OCI-LY7 (cell line): ENCODE measurements around the gene RAB11FIP5. TPM values are rescaled to one million over a fixed set of nuclear protein-coding genes. Genes with fewer than 3 reads are reported as not detected.

Experiments used
- BruUV-seq: library from RNA; stranded (reverse); fragments of 400-500 nt; replicated peaks from 2 replicates; lab custom pipeline; 2021; lab: Mats Ljungman, UMichigan
- CTCF ChIA-PET: fragments of 300-600 bp; sonication (Branson Sonifier 250); formaldehyde crosslinking; loops from one replicate; lab custom pipeline; 2022; ENCODE audit warnings: antibody characterized with exemption; ENCODE audit not compliant: unreplicated experiment; lab: Charles Lee
- POLR2A ChIA-PET: fragments of 300-600 bp; sonication (Branson Sonifier 250); formaldehyde crosslinking; loops from one replicate; lab custom pipeline; 2022; ENCODE audit warnings: antibody characterized with exemption; lab: Charles Lee
- DNase-seq: peaks from one replicate; pipeline ENCODE4 v3.0.0-alpha.2; 2015; ENCODE audit warnings: low spot score
- H2AFZ ChIP-seq: fragments of 200-600 bp; sonication (generic), shearing (Covaris generic); 2 replicates; pipeline ENCODE4 v1.6.1; 2014; ENCODE audit warnings: mild to moderate bottlenecking, antibody characterized with exemption, low read length, moderate library complexity
- H3K27ac ChIP-seq: fragments of 200-600 bp; sonication (generic); 2 replicates; pipeline ENCODE4 v1.5.1; 2014; ENCODE audit warnings: mixed run types, low read depth, mild to moderate bottlenecking, moderate library complexity, low read length, inconsistent platforms; ENCODE audit not compliant: poor library complexity, severe bottlenecking
- H3K36me3 ChIP-seq: fragments of 200-600 bp; sonication (generic); 2 replicates; pipeline ENCODE4 v1.6.1; 2014; ENCODE audit warnings: mild to moderate bottlenecking, antibody characterized with exemption, low read length, moderate library complexity, mixed read lengths; ENCODE audit not compliant: insufficient read depth
- H3K4me1 ChIP-seq: fragments of 200-600 bp; sonication (generic); 2 replicates; pipeline ENCODE4 v1.5.1; 2014; ENCODE audit warnings: mild to moderate bottlenecking, low read length; ENCODE audit not compliant: insufficient read depth, poor library complexity, severe bottlenecking
- H3K4me2 ChIP-seq: fragments of 200-600 bp; sonication (generic); 2 replicates; pipeline ENCODE4 v1.6.1; 2014; ENCODE audit warnings: mild to moderate bottlenecking, low read length
- H3K4me3 ChIP-seq: fragments of 200-600 bp; sonication (generic); 2 replicates; pipeline ENCODE4 v1.5.1; 2014; ENCODE audit warnings: mild to moderate bottlenecking, low read depth, low read length; ENCODE audit not compliant: poor library complexity, severe bottlenecking
- H3K79me2 ChIP-seq: fragments of 200-600 bp; sonication (generic); 2 replicates; pipeline ENCODE4 v1.6.1; 2016; ENCODE audit warnings: low read depth, mild to moderate bottlenecking, low read length, moderate library complexity, mixed read lengths; ENCODE audit not compliant: insufficient read depth
- H3K9me2 ChIP-seq: fragments of 200-600 bp; sonication (generic); 2 replicates; pipeline ENCODE4 v1.6.1; 2016; ENCODE audit warnings: mild to moderate bottlenecking, low read length, mixed read lengths; ENCODE audit not compliant: insufficient read depth
- H3K9me3 ChIP-seq: fragments of 200-600 bp; sonication (generic); 2 replicates; pipeline ENCODE4 v1.6.1; 2014; ENCODE audit warnings: mild to moderate bottlenecking, mixed run types, low read length, mixed read lengths
- H4K20me1 ChIP-seq: fragments of 200-600 bp; sonication (generic); 2 replicates; pipeline ENCODE4 v1.6.1; 2014; ENCODE audit warnings: mild to moderate bottlenecking, antibody characterized with exemption, low read length, moderate library complexity, mixed read lengths; ENCODE audit not compliant: insufficient read depth
- EZH2phosphoT487 ChIP-seq: fragments of 200-600 bp; sonication (generic); IDR thresholded peaks from 2 replicates; pipeline ENCODE4 v1.6.1; 2018; ENCODE audit warnings: low read depth, borderline replicate concordance, mild to moderate bottlenecking, mixed run types, antibody characterized with exemption, low read length, moderate library complexity, mixed read lengths
- intact Hi-C: fragments of 100-400 bp; cut with micrococcal nuclease; formaldehyde crosslinking; loops from one replicate; pipeline ENCODE4 v1.10.0; 2022; ENCODE audit not compliant: unreplicated experiment
- total RNA-seq, 2 experiments: library from RNA; depleted of rRNA in 1 of 2; stranded (reverse); fragments of >200 nt in 1 of 2; shearing (Covaris generic) in 1 of 2; gene quantifications; 2 replicates each; pipeline ENCODE4 v1.2.3, GENCODE V29; 2014 to 2022
- TF ChIP-seq, protein P1 (sequence below): fragments of 200-600 bp; sonication (generic); conservative IDR thresholded peaks from 2 replicates; pipeline ENCODE4 v1.5.1; 2014; ENCODE audit warnings: mild to moderate bottlenecking, antibody characterized with exemption, low read length, moderate library complexity, mixed read lengths

RAB11FIP5 gene
- total RNA-seq, 2 experiments from 2014 or later, result 0.13 TPM; not detected in 1

DNA sequence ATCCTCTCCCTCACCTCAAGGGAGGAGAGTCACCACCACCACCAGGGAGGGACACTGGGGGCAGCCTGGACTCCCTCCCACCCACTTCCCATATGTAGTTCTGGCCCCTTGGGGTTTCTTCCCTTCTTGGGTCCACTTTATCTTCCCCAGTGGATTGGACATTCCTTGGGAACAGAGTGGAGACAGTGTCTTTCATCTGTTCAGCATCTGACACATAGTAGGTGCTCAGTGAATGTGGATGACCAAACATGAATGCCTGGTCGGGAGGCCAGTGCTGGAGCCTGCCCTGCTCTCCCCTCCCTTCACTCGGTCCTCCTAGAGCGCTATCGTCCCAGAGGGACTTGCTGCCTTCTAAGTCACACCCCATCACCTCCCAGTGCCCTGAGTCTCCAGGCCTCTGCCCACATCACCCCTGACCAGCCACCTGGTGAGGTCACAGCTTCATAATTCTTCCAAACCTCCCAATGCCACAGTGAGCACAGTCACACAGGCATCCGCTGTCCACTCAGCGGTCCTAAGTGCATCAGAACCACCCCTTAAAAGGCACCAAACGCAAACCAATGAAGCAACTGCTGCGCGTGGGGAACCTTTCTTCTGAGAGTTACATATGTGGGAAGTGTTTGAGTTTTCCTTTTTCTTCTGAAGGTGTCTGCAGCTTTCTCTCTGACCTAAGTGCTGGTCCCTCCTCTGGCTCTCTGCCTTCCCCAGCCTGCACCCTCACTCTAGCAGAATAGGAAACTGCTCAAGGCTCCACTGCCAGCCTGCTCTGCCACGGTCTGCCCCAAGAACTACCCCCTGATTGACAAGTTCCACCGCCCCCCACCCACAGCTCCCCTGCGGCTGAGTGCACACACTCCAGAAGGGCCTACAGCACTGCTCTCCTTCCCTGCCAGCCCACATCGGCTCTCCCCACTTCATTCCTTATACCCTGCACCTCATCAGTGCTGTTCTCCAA is 34.0 kb downstream of the RAB11FIP5 start:
- Histone ChIP-seq H3K4me3 (no peak overlapping the region), H3K27ac (no peak overlapping the region), H3K9me2 (no peaks in the 10 kb centered on the region), H3K36me3 (no peaks in the 10 kb centered on the region), H3K4me2 (no peak overlapping the region), H3K4me1 (no peaks in the 10 kb centered on the region), H2AFZ (no peak overlapping the region), H3K9me3 (no peaks in the 10 kb centered on the region), H3K79me2 (no peaks in the 10 kb centered on the region), H4K20me1 (no peaks in the 10 kb centered on the region; the same call in 1 of the 2 replicates)
- DNase-seq, result no peak
- intact Hi-C loops, result no loop called here
- ChIA-PET POLR2A (no interaction called here), CTCF (no interaction called here)
- no TSS peak for BruUV-seq
- TF ChIP-seq, protein P1, sequence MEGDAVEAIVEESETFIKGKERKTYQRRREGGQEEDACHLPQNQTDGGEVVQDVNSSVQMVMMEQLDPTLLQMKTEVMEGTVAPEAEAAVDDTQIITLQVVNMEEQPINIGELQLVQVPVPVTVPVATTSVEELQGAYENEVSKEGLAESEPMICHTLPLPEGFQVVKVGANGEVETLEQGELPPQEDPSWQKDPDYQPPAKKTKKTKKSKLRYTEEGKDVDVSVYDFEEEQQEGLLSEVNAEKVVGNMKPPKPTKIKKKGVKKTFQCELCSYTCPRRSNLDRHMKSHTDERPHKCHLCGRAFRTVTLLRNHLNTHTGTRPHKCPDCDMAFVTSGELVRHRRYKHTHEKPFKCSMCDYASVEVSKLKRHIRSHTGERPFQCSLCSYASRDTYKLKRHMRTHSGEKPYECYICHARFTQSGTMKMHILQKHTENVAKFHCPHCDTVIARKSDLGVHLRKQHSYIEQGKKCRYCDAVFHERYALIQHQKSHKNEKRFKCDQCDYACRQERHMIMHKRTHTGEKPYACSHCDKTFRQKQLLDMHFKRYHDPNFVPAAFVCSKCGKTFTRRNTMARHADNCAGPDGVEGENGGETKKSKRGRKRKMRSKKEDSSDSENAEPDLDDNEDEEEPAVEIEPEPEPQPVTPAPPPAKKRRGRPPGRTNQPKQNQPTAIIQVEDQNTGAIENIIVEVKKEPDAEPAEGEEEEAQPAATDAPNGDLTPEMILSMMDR, result no peak
- TF ChIP-seq EZH2phosphoT487, result no peak

DNA sequence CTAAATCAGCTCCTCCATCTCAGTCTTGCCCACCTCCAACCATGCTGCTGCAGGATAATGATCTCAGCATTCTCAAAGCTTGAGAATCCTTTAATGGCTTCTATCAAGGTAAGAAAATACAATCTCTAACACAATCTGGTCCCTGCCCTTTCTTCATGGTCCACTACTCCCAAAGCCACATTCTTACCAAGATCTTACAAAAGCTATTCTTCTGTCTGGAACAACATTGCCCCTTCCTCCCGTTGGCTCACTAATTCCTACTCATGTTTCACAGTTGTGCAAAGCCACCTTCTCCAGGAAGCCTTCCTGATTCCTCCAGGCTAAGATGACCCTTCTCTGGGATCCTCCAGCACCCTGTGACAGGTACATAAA is 35.3 kb downstream of the RAB11FIP5 start:
- H2AFZ ChIP-seq, result no peak overlapping the region
- no peak overlapping the region for H3K4me2 ChIP-seq
- TF ChIP-seq, protein P1, result no peak
- TF ChIP-seq EZH2phosphoT487, result no peak
- ChIA-PET CTCF (no interaction called here), POLR2A (no interaction called here)
- H3K27ac ChIP-seq, result no peak overlapping the region
- H3K79me2 ChIP-seq, result no peaks in the 10 kb centered on the region
- no TSS peak for BruUV-seq
- no peaks in the 10 kb centered on the region; the same call in 1 of the 2 replicates for H4K20me1 ChIP-seq
- no peak overlapping the region for H3K4me3 ChIP-seq
- no peaks in the 10 kb centered on the region for H3K36me3 ChIP-seq
- H3K9me3 ChIP-seq, result no peaks in the 10 kb centered on the region
- no peaks in the 10 kb centered on the region for H3K4me1 ChIP-seq
- no peak for DNase-seq
- intact Hi-C loops, result no loop called here
- H3K9me2 ChIP-seq, result no peaks in the 10 kb centered on the region
